GM19372 (cell line): ENCODE results near the gene SIK2.
"Not testable (repeated sequence)": the region's sequence is repeated elsewhere in the genome, so short reads cannot be mapped to it uniquely, and the experiment has no call there.

Experiments used
- ATAC-seq: cut with Tn5 transposase; IDR thresholded peaks from one replicate; pipeline ENCODE4 v1.9.1; 2021; ENCODE audit warnings: mild to moderate bottlenecking, low read depth, moderate library complexity; ENCODE audit not compliant: unreplicated experiment

The SIK2 gene

DNA sequence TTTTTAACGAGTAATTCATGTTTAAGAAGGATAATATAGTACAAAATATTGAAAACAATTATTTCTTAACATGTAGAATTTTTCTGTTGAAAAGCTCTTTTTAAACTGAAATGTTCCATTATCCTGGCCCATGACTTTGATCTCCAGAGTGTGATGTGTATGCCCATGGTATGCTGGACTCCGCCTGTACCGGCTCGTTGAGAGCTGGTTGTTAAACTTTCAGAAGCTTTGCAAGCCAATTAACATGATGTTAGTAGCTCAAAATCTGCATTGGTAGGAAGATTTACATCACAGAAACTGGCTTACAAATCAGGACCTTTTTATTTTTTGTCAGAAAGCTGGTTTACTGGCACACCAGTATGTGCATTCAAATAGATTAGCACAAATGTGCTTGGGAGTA lies 15.0 kb downstream of the SIK2 start:
- ATAC-seq, result no peak

DNA sequence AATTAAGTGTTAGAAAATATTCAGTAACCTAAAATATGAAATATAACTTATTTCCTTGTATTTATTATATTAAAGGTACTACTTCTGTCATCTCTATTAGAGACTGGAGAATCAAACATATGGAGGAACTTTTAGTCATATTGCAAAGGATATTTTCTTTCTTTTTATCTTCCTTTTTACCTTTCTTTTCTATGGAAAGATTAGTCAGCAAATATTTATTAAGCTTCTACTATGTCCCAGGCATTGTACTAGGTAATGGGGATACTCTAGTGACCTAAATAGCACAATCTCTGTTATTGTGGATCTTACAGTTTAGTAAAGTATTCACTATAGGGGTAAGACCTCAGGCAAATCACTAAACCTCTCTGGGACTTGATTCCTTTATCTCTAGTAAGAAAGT lies 18.3 kb downstream of the SIK2 start:
- no peak for ATAC-seq

DNA sequence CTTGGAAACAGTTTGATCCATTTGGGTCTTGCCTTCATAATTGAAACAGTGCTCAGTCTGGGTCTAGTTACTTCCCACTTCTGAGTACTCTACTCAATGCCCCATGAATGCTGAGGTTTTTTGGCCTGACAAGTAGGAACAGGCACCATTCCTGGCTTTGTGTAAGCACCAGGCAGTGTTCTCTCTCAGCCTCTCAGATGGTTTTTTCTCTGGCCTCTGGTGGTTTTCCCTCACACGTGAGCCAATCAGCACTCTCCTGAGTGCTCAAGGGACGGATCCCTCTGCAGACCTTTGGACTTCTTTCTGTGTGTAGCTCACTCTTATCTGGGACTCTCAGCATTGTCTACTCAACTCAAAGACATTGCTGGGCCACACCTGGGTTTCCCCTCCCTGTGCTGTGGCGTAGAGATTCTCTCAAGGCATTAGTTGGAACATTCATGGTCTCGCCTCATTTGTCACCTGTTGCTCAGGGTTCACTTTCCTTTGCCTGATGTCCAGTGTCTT lies 21.3 kb downstream of the SIK2 start:
- ATAC-seq, result no peak

DNA sequence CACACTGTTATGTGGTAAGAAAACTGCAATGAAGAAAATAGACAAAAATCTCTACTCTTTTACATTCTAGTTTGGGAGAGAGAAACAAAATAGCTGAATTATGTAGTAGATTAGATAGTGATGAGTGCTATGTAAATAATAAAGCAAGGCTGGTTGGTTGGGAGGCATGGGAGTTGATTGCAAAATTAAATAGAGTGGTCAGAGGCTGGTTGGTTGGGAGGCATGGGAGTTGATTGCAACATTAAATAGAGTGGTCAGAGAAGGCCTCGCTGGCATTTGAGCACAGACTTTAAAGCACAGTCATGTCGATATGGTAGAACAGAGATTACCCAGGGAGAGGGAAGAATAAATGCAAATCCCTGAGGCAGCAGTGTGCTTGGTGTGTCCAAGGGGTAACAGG lies 22.4 kb downstream of the SIK2 start:
- ATAC-seq, result no peak

GRCh38 chr11:111627591-111627990 lies 25.3 kb downstream of the SIK2 start:
- ATAC-seq, result no peak

DNA sequence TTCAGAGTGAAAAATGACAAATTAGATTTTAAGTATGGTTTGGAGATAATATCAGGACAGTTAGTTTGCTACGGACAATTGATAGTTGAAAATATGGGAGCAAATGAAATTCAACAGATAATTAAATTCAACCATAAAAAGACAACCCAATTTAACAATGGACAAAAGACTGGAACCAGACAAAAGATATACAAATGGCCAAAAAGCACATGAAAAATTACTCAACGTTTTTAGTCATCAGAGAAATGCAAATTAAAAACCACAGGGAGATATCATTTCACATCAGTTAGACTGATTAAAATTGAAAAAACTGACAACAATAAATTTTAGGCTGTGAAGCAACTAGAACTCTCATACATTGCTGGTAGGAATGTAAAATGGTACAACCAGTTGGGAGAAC lies 27.2 kb downstream of the SIK2 start:
- ATAC-seq, result no peak

- ATAC-seq, result no peak
Measured at GRCh38 chr11:111631024-111631665, 28.9 kb downstream of the SIK2 start.

DNA sequence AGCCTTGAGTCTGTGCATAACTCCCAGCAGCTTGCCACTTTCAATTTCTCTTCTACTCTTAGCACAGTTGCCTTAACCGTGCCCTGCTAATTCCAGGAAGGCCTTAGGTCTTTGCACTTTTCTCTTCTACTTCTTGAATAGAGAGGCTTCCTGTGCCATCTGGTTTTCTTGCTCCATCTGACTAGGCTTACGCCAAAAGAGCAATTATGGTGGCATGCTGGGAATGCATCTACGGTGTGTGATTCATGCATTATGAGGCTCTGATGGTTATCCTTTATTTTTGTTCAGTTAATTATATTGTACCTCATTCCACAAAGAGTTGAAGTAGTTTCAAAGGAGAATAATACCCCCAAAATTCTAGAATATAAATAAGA lies 29.4 kb downstream of the SIK2 start:
- ATAC-seq, result no peak

DNA sequence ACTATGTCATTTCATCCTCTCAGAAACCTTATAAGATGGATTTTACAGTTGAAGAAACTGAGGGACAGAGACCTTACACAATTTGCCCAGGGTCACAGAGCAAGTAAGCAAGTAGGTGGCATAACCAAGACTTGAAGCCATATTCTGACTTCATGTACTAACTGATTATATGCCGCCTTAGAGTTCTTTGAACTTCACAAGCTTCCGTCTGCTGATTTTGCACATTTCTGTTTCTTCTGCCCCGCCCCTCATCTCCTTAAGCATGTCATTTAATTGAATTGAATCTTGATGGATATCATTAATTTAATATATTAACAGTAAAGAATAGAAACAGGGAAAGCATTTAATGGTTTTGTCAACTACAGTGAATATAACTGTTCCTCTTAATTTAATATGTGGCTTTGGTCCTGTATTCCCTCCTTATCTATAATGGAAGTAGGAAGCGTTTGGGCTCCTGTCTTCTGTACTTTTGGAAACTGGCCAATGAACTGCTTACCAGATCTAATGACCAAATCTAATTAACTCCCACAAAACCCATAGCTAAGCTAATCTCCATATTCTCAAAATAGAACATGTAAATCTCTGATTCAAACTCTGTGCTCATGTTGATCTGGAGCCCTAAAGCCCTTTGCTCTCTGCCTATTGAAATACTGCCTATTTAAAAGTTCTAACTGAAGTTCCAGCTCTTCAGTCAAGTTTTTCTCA lies 30.4 kb downstream of the SIK2 start:
- ATAC-seq, result no peak

- ATAC-seq, result no peak
Measured at GRCh38 chr11:111633248-111633647, 31.0 kb downstream of the SIK2 start.

GRCh38 chr11:111633756-111634362 lies 31.6 kb downstream of the SIK2 start:
- no peak for ATAC-seq

- ATAC-seq, result no peak
Measured at GRCh38 chr11:111634981-111635705, 32.9 kb downstream of the SIK2 start.

DNA sequence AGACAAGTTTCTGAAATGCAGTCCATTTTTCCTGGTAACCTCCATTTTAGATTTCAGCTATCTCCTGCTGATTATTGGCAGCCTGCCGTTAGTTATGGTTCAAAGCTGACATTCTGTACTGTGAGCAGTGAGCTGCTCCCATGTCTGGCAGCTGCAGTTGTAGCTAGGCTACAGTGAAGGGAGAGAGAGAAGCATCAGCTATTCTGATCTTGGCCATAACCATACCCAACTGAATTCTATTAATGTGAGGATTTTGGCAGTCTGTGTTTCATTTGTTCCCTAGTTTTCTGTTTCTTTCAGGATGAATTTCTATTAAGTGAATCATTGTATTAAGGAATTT lies 33.4 kb downstream of the SIK2 start:
- no peak for ATAC-seq

- no peak for ATAC-seq
Measured at GRCh38 chr11:111637885-111638284, 35.6 kb downstream of the SIK2 start.

- no peak for ATAC-seq
Measured at GRCh38 chr11:111639226-111639925, 37.1 kb downstream of the SIK2 start.

GRCh38 chr11:111641339-111642015 lies 39.2 kb downstream of the SIK2 start:
- ATAC-seq, result no peak

GRCh38 chr11:111642542-111642941 lies 40.3 kb downstream of the SIK2 start:
- ATAC-seq, result no peak

DNA sequence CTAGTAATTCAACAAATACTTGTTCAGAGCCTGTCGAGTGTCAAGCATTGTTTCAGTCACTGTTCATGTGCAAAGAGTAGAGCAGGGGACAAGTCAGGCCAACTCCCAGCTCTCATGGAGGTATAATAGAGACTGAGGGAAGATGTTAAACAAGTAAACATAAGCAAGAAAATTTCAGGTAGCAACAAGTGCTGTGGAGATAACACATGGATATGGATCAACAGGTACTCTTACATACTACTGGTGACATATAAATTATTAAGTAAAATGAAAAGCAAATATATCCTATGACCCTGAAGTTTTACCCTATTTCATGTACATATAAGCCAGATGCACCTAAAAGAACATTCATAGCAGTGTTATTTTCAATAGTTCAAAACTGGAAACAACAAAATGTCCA lies 42.7 kb downstream of the SIK2 start:
- ATAC-seq, result no peak

DNA sequence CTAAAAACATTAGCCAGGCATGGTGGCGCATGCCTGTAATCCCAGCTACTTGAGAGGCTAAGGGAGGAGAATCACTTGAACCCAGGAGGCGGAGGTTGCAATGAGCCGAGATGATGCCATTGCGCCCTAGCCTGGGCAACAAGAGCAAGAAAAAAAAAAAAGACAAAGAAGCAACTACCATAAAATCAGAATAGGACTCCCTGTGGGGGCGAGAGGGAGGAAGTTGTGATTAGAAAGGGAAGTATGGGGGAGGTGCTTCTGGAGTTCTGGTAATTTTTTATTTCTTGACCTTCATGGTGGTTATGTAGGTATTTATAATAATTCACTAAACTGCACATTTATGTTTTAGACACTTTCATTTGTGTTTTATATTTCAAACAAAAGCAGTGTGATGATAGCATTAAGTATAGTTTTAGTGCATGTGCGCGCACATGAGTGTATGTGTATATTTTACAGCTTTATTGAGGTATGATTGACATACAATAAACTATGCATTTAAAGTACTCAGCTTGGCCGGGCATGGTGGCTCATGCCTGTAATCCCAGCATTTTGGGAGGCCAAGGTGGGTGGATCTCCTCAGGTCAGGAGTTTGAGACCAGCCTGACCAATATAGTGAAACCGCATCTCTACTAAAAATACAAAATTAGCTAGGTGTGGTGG lies 43.5 kb downstream of the SIK2 start:
- no peak for ATAC-seq

- ATAC-seq, result not testable (repeated sequence)
Measured at GRCh38 chr11:111651336-111651735, 49.1 kb downstream of the SIK2 start.
